Ectodermal cell (in vitro differentiated cells): ENCODE results near the gene SAMD9. TPM values are rescaled to one million over a fixed set of nuclear protein-coding genes. Genes with fewer than 3 reads are reported as not detected.

Source experiments
- H3K27ac ChIP-seq: 2 replicates; pipeline ENCODE4 v1.7.0; 2013; ENCODE audit warnings: mild to moderate bottlenecking, low read depth, low read length; ENCODE audit not compliant: insufficient read depth, poor library complexity, severe bottlenecking
- H3K27me3 ChIP-seq: 2 replicates; pipeline ENCODE4 v1.7.0; 2013; ENCODE audit warnings: mild to moderate bottlenecking, low read length; ENCODE audit not compliant: insufficient read depth, control insufficient read depth, poor library complexity, severe bottlenecking
- H3K36me3 ChIP-seq: one replicate; pipeline ENCODE4 v1.7.0; 2013; ENCODE audit warnings: low read length; ENCODE audit not compliant: control insufficient read depth, insufficient read depth
- H3K4me1 ChIP-seq: one replicate; pipeline ENCODE4 v1.7.0; 2013; ENCODE audit warnings: low read length; ENCODE audit not compliant: control insufficient read depth, insufficient read depth
- H3K4me3 ChIP-seq: 2 replicates; pipeline ENCODE4 v1.7.0; 2013; ENCODE audit warnings: low read depth, low read length, control low read depth; ENCODE audit not compliant: insufficient read depth
- H3K9me3 ChIP-seq: 2 replicates; pipeline ENCODE4 v1.7.0; 2013; ENCODE audit warnings: mild to moderate bottlenecking, low read length, moderate library complexity; ENCODE audit not compliant: control insufficient read depth
- WGBS, 2 experiments: methylation state at CpG; one replicate each; pipeline ENCODE4 v1.1.7; 2013; ENCODE audit warnings: missing lambda C conversion rate in 2 of 2; 5-methylcytosine and 5-hydroxymethylcytosine counted together
- polyA plus RNA-seq, 4 experiments: library from polyadenylated mRNA; stranded (reverse); fragments of 50-300 nt; gene quantifications; one replicate each; pipeline ENCODE4 v1.2.3, GENCODE V29; 2013

Gene SAMD9
- polyA plus RNA-seq (2013, experiment 1 of 4) = not detected
- polyA plus RNA-seq (2013, experiment 2 of 4) = 0.05 TPM
- polyA plus RNA-seq (2013, experiment 3 of 4) = not detected
- polyA plus RNA-seq (2013, experiment 4 of 4) = not detected

DNA sequence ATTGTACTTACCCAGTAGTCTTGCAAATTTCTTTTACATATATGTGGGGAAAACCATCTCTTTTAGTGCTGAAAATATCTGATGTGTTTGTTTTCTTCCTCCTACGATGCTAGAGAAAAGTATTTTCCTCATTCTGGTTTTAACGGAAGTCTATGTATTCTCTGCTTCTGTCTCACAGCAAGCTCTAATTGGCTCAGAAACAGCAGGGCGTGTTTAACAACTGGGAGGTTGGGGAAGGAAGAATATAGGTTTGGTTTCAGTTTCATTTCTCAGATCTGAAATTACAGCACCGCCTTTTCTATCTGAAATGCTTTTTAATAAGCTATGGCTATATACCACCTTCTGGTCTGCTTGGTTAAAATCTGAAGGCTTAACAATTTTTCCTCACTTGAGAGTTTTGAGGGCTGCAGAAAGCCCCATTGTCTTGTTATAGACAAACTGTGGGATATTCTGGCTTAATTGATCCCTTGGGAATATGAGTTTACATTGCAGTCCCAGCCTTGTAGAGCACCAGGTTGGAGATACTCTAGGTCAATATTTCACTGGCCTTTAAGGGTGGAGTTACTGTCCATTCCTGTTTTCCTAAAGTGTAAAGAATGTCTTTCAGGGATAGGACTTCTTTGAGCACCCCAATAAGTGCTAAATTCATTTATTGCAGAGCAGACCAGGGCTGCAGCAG lies at the start of gene SAMD9:
Gene SAMD9 (minus strand): TSS at position 128 of the 679 bp plus-strand sequence. CDS start 11,882 bp downstream, outside the sequence.
- Histone ChIP-seq H3K4me3 (no peak within 1 kb of the TSS), H3K36me3 (no peaks in the 10 kb centered on the region), H3K4me1 (no peaks in the 10 kb centered on the region), H3K27me3 (no peaks in the 10 kb centered on the region), H3K9me3 (no peaks in the 10 kb centered on the region), H3K27ac (no peak within 1 kb of the TSS)
- WGBS, 2 experiments = 81 to 90% methylated on average over 4 of the region's 4 CpGs

DNA sequence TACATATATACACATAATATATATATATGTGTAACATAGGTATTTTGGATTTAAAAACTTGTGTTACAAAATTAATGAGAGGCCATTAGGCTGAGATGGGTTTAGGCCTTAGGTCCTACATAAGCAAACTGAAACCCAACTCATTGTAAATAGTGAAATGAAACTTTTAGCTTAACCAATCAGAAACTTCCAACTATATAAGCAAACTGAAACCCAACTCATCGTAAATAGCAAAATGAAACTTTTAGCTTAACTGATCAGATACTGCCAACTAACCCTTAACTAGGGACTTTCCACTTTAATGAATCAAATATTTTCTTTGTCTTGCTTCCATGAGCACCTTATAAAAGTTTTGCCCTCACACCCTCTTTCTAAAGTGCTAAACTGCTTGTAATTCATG lies 47.7 kb upstream of the SAMD9 start:
- H3K4me3 ChIP-seq = no peak overlapping the region
- WGBS, 2 experiments = 87 to 88% methylated on average over 1 of the region's 1 CpG
- no peaks in the 10 kb centered on the region for H3K4me1 ChIP-seq

DNA sequence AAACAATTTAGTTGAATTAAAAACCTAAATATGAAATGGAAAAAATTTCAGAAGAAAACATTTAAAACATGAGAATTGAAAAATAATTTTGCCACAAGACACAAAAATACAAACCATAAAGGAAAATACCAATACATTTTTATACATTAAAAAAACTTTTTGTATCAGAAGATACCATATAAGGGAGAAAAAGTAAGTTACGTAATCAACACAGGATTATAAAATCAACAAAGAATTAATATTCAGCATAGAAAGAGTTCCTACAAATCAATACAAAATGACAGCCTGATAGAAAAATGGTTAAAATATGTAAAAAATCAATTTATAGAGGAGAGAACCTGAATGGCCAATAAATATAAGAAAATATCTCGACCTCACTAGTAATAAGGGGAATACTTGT lies 47.0 kb upstream of the SAMD9 start:
- Histone ChIP-seq H3K9me3 (no peaks in the 10 kb centered on the region), H3K4me1 (no peaks in the 10 kb centered on the region), H3K36me3 (no peaks in the 10 kb centered on the region), H3K4me3 (no peak overlapping the region), H3K27ac (no peak overlapping the region), H3K27me3 (no peaks in the 10 kb centered on the region)
- no CpG with 5 or more reads among the region's 2 CpGs for WGBS, 2 experiments

More for the DNA sequence above, 47.7 kb upstream of the SAMD9 start:
- no peaks in the 10 kb centered on the region for H3K36me3 ChIP-seq
- no peak overlapping the region for H3K27ac ChIP-seq
- H3K9me3 ChIP-seq = no peaks in the 10 kb centered on the region
- no peaks in the 10 kb centered on the region for H3K27me3 ChIP-seq

DNA sequence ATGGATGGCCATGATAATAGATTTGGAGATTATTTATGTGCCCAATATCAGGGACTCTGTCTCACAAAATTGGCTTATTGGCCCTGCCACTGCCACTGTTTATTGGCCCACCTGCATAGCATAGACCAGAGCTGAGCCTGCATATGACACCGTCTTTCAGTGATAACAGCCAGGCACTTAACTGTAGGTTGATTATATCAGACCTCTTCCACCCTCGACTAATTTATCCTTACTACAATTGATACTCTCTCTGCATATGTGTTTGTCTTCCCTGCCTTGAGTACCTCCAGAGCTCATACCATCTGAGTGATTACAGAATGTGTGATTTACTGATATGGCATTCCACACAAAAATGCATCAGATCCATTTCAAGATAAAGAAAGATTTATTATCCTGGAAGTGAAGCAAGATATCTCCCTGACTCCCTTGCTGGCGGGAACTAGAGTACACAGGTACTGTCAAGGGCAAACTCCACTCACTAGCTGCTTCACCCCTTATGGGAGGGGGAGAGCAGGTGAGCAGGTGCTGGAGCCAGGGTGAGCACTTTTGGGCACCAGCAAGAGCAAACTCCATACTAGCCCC lies 43.5 kb upstream of the SAMD9 start:
- no peaks in the 10 kb centered on the region for H3K9me3 ChIP-seq
- no peak overlapping the region for H3K27ac ChIP-seq
- H3K27me3 ChIP-seq = no peaks in the 10 kb centered on the region
- H3K36me3 ChIP-seq = no peaks in the 10 kb centered on the region
- 86 to 91% methylated on average over 3 of the region's 3 CpGs for WGBS, 2 experiments
- H3K4me1 ChIP-seq = no peaks in the 10 kb centered on the region
- H3K4me3 ChIP-seq = no peak overlapping the region

DNA sequence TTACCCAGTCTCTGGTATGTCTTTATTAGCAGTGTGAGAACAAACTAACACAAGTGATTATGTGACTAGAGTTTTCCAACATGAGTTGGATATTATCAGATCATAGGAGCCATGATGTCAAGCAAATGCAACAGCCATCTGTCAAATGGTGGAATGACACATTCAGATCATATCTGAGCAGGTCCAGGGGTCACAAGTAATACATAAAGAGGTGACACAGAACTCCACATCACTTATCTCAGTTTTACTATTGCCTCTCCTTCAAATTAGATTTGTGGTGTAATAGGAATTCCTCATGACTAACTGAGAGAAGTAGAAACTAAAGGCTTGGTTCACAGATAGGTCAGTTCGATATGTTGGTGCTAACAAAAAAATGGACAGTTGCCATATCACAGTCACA lies 42.6 kb upstream of the SAMD9 start:
- Histone ChIP-seq H3K27ac (no peak overlapping the region), H3K4me3 (no peak overlapping the region), H3K4me1 (no peaks in the 10 kb centered on the region), H3K9me3 (no peaks in the 10 kb centered on the region), H3K36me3 (no peaks in the 10 kb centered on the region), H3K27me3 (no peaks in the 10 kb centered on the region)
- WGBS, 2 experiments = 100% methylated on average over 1 of the region's 1 CpG

DNA sequence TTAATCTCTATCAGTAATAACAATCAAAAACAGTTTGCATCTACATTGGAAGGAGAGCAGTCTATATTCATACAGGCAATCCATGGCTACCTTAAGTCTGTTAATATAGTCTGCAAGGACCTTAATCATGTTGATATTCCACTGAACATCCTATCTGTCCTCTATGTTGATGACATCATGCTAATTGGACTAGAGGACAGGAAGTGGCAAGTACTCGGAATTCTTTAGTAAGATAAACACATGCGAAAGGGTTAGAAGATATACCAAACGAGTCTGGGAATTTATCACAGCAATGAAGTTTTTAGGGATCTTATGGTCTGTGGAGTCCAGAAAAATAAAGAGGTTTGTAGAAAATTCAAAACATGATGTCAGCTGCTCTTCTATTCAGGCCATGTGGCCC lies 41.7 kb upstream of the SAMD9 start:
- Histone ChIP-seq H3K27ac (no peak overlapping the region), H3K9me3 (no peaks in the 10 kb centered on the region), H3K4me1 (no peaks in the 10 kb centered on the region), H3K4me3 (no peak overlapping the region), H3K27me3 (no peaks in the 10 kb centered on the region), H3K36me3 (no peaks in the 10 kb centered on the region)
- WGBS, 2 experiments = 92 to 96% methylated on average over 3 of the region's 3 CpGs

DNA sequence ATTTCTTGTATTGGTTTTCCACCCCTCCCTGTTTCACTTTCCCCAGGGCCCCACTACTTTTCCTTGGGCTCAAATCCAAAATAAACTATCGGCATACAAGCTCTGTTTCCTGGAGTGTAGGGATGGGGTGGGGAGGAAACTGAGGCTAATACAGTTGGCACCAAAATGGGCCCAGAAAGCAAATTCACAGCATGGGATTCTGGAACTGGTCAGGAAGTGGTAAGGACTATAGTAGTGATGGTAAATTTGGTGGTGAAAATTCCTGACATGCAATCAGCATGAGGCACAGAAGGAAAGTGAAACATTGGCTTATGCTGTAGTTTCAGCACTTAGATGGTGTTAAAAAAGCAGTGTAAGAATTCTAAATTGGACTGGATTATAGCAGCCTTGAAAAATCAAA lies 39.1 kb upstream of the SAMD9 start:
- Histone ChIP-seq H3K36me3 (no peaks in the 10 kb centered on the region), H3K9me3 (no peaks in the 10 kb centered on the region), H3K4me1 (no peaks in the 10 kb centered on the region), H3K4me3 (no peak overlapping the region), H3K27ac (no peak overlapping the region), H3K27me3 (no peaks in the 10 kb centered on the region)
- 90 to 100% methylated on average over 1 of the region's 1 CpG for WGBS, 2 experiments

DNA sequence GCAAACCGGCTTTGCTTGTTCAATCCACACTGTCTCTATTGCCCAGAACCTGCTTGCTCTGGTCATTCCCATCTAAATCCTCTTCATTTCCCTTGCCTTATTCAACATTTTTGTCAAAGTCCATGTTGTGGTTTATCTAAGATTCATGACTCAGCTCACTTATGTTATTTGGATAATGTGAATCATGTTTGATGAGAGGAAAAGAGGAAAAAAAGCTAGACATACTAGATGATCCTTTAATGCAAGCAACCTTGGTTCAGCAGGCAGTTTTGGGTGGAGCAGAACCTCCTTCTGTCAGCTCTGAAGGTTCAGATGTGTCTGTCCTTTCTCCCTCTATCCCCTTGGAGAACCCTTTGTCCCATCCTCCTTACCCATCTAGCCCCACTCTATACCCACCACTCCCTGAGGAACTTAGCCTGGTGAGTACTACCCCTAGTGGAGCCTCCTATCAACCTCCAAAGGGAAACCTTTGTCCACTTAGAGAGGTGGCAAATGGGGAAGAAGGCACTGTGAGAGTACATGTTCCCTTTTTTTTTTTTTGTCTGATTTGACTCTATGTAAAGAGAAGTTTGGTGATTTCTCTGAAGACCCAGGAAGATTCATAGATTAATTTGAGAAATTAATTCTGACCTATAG lies 32.5 kb upstream of the SAMD9 start:
- Histone ChIP-seq H3K27me3 (no peaks in the 10 kb centered on the region), H3K4me3 (no peak overlapping the region), H3K4me1 (peaks cover 2% of the 10 kb centered on the region), H3K27ac (no peak overlapping the region), H3K36me3 (no peaks in the 10 kb centered on the region), H3K9me3 (no peaks in the 10 kb centered on the region)
- WGBS, 2 experiments = 88% methylated on average over 1 of the region's 1 CpG

DNA sequence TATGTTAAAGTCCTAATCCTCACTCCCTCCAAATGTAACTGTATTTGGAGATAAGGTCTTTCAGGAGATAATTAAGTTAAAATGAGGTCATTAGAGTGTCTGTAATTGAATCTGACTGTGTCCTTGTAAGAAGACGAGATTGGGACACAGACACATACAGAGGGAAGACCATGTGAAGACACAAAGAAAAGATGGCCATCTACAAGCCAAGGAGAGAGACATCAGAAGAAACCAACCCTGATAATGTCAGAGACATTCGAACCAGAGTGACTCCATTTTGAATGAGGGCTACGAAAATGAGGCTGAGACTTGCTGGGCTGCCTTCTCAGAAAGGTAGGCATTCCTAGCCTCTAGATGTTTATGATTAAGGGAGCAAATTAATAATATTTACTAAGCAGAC lies 30.9 kb upstream of the SAMD9 start:
- Histone ChIP-seq H3K36me3 (no peaks in the 10 kb centered on the region), H3K4me1 (peaks cover 2% of the 10 kb centered on the region), H3K27me3 (no peaks in the 10 kb centered on the region), H3K4me3 (no peak overlapping the region), H3K9me3 (no peaks in the 10 kb centered on the region), H3K27ac (no peak overlapping the region)
- WGBS, 2 experiments = 94 to 95% methylated on average over 3 of the region's 3 CpGs

DNA sequence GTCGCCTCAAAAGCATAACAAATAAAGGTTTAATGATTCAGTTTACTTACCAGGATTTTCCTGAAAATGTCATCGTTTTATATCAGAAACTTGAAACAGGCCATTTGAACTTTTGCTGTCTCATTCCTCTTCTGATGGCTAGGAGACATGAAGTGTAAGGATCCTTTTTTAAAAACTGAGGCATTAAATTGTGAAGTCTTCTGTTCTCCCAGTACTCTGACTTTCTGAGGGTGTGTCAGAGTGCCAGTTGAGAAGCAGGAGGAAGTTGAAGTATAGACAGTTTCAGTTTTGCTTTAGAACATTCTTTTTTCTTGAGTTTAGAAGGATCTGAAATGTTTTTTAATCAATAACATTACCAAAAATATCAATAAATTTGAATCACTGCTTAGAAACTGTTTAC lies 30.4 kb upstream of the SAMD9 start, which contains the start of gene SAMD9L:
Gene SAMD9L (minus strand): TSS at position 242 of the 400 bp plus-strand sequence. CDS start 12,414 bp downstream, outside the sequence.
- H3K27ac ChIP-seq = no peak within 1 kb of the TSS

More for the DNA sequence above, 30.4 kb upstream of the SAMD9 start, which contains the start of gene SAMD9L:
- H3K9me3 ChIP-seq = no peaks in the 10 kb centered on the region
- peaks cover 2% of the 10 kb centered on the region for H3K4me1 ChIP-seq
- no peaks in the 10 kb centered on the region for H3K27me3 ChIP-seq
- H3K4me3 ChIP-seq = no peak within 1 kb of the TSS
- 95 to 96% methylated on average over 1 to 2 of the region's 2 CpGs for WGBS, 2 experiments
- no peaks in the 10 kb centered on the region for H3K36me3 ChIP-seq
